T-cell (primary cell): ENCODE data around the gene MED12L. TPM values are rescaled to one million over a fixed set of nuclear protein-coding genes. Genes with fewer than 3 reads are reported as not detected.

Experiments
- ATAC-seq, 4 experiments: fragments of 200-7000 bp in 3 of 4; fragments of 150-1000 bp in 1 of 4; cut with Tn5 transposase; replicated peaks in 1 of 4; 1 replicate in 3 of 4; 2 replicates in 1 of 4; pipeline ENCODE4 v1.10.0; 2021; ENCODE audit warnings: moderate library complexity in 3 of 4, mild to moderate bottlenecking in 2 of 4, moderate number of reproducible peaks in 1 of 4
- CTCF ChIA-PET, 2 donors: fragments of 300-600 bp; sonication (Branson Sonifier 250); formaldehyde crosslinking; loops; one replicate each; lab custom pipeline; 2022; ENCODE audit warnings: antibody characterized with exemption in 2 of 2; lab: Charles Lee
- POLR2A ChIA-PET, 2 donors: fragments of 300-600 bp; sonication (Branson Sonifier 250); formaldehyde crosslinking; loops; one replicate each; lab custom pipeline; 2022; ENCODE audit warnings: antibody characterized with exemption in 2 of 2; lab: Charles Lee
- DNase-seq, 35 experiments: peaks; one replicate each; pipeline versions ENCODE4 v3.0.0 to v3.0.0-alpha.2; 2013 to 2023
- H3K27ac ChIP-seq: one replicate; pipeline ENCODE4 v1.5.1; 2013; ENCODE audit warnings: low read length
- H3K27me3 ChIP-seq, 2 experiments: replicated peaks in 1 of 2; 1 replicate in 1 of 2; 2 replicates in 1 of 2; pipeline versions ENCODE4 v1.6.1 to v1.7.0; 2013; ENCODE audit warnings: low read length in 1 of 2, mixed read lengths in 1 of 2; ENCODE audit not compliant: control insufficient read depth in 2 of 2, insufficient read depth in 2 of 2; ENCODE audit errors: extremely low read depth in 1 of 2
- H3K36me3 ChIP-seq, 2 donors: 1 replicate in 1 of 2; 2 replicates in 1 of 2; pipeline versions ENCODE4 v1.6.1 to v1.7.0; 2013; ENCODE audit warnings: low read length in 1 of 2; ENCODE audit not compliant: control insufficient read depth in 2 of 2, insufficient read depth in 1 of 2; ENCODE audit errors: extremely low read depth in 1 of 2
- H3K4me1 ChIP-seq, 2 experiments: 1 replicate in 1 of 2; 2 replicates in 1 of 2; pipeline versions ENCODE4 v1.6.1 to v1.7.0; 2013; ENCODE audit warnings: low read length in 2 of 2, mixed read lengths in 1 of 2; ENCODE audit not compliant: insufficient read depth in 2 of 2, control insufficient read depth in 1 of 2; ENCODE audit errors: extremely low read depth in 1 of 2
- H3K4me3 ChIP-seq, 2 donors: 1 replicate in 1 of 2; 2 replicates in 1 of 2; pipeline versions ENCODE4 v1.5.1 to v1.7.0; 2013; ENCODE audit warnings: mild to moderate bottlenecking in 2 of 2, low read length in 1 of 2, moderate library complexity in 1 of 2; ENCODE audit not compliant: control insufficient read depth in 1 of 2; ENCODE audit errors: extremely low read depth in 1 of 2
- H3K9me3 ChIP-seq: 2 replicates; pipeline ENCODE4 v1.7.0; 2013
- H3K27ac Mint-ChIP-seq, 2 donors: one replicate each; pipeline ENCODE4 v1.8.0; 2020 to 2021; ENCODE audit warnings: mild to moderate bottlenecking in 2 of 2, mixed read lengths in 2 of 2
- H3K27me3 Mint-ChIP-seq, 2 donors: one replicate each; pipeline ENCODE4 v1.8.0; 2021 to 2022; ENCODE audit warnings: mixed read lengths in 2 of 2
- H3K36me3 Mint-ChIP-seq: one replicate; pipeline ENCODE4 v1.8.0; 2021; ENCODE audit warnings: mixed read lengths
- H3K4me1 Mint-ChIP-seq, 3 donors: one replicate each; pipeline ENCODE4 v1.8.0; 2020 to 2022; ENCODE audit warnings: mixed read lengths in 3 of 3, mild to moderate bottlenecking in 1 of 3
- H3K4me3 Mint-ChIP-seq, 3 donors: one replicate each; pipeline ENCODE4 v1.8.0; 2020 to 2022; ENCODE audit warnings: mild to moderate bottlenecking in 3 of 3, mixed read lengths in 3 of 3, moderate library complexity in 3 of 3
- H3K9me3 Mint-ChIP-seq, 3 donors: one replicate each; pipeline ENCODE4 v1.8.0; 2020 to 2022; ENCODE audit warnings: mixed read lengths in 3 of 3
- WGBS: methylation state at CpG from one replicate; pipeline ENCODE4 v1.1.5; 2013; ENCODE audit warnings: missing lambda C conversion rate; ENCODE audit not compliant: insufficient coverage; 5-methylcytosine and 5-hydroxymethylcytosine counted together
- total RNA-seq, 35 experiments: library from RNA in 6 of 35; stranded (reverse) in 6 of 35; fragments of 120-200 nt in 1 of 35; gene quantifications; one replicate each; pipeline versions ENCODE4 v1.2.1 to v1.2.4 and lab custom pipeline; 2013 to 2026

Gene MED12L
- total RNA-seq, 5 donors from 2014 or later (not counting 1 experiment from before 2014, with no cell fraction given), result 0.55 to 2.1 (median 0.66) TPM

GRCh38 chr3:151182349-151183079 is 97.0 kb downstream of the MED12L start:
- H3K4me3 ChIP-seq, result no peak overlapping the region
- no peaks in the 10 kb centered on the region for H3K9me3 ChIP-seq
- Mint-ChIP-seq H3K27ac (peak overlapping the region; percentile 85 to 91), H3K36me3 (no peaks in the 10 kb centered on the region), H3K4me3 (peak overlapping the region in 1 of 3 donors; percentile 68), H3K27me3 (no peaks in the 10 kb centered on the region), H3K4me1 (peaks cover 31 to 45% (median 33%) of the 10 kb centered on the region in 3 donors), H3K9me3 (no peaks in the 10 kb centered on the region)
- CTCF ChIA-PET, result interaction anchor here (0.6 to 2.7 kb wide), 8 partner anchors 14 to 1049 kb away, joined by 3 to 13 read pairs (median 3); partner anchors contain the start of gene GPR171 (in 1 of the 2)
- H3K36me3 ChIP-seq, result no peaks in the 10 kb centered on the region
- no peaks in the 10 kb centered on the region for H3K27me3 ChIP-seq
- POLR2A ChIA-PET, result interaction anchor here in 1 of 2 donors (1.2 kb wide), 1 partner anchor 20 kb away, joined by 6 read pairs; the partner anchor contains the start of gene GPR171
- no peak for DNase-seq
- ATAC-seq, result no peak
- H3K4me1 ChIP-seq, result peaks cover 5 to 12% of the 10 kb centered on the region in 2 experiments
- 89% methylated on average over 5 of the region's 5 CpGs for WGBS
- peak overlapping the region; percentile 33 for H3K27ac ChIP-seq

GRCh38 chr3:151183265-151183671 is 97.8 kb downstream of the MED12L start:
- Mint-ChIP-seq H3K36me3 (no peaks in the 10 kb centered on the region), H3K9me3 (no peaks in the 10 kb centered on the region), H3K4me1 (peaks cover 31 to 44% (median 33%) of the 10 kb centered on the region in 3 donors), H3K4me3 (peak overlapping the region; percentile 58 to 68 (median 62)), H3K27ac (peak overlapping the region; percentile 85 to 91), H3K27me3 (no peaks in the 10 kb centered on the region)
- Histone ChIP-seq H3K4me1 (peaks cover 5 to 12% of the 10 kb centered on the region in 2 experiments), H3K4me3 (no peak overlapping the region), H3K36me3 (no peaks in the 10 kb centered on the region), H3K27me3 (no peaks in the 10 kb centered on the region), H3K9me3 (no peaks in the 10 kb centered on the region), H3K27ac (peak overlapping the region; percentile 33)
- ChIA-PET POLR2A (no interaction called here), CTCF (interaction anchor here (0.6 to 2.7 kb wide), 6 partner anchors 15 to 88 kb away, joined by 3 to 13 read pairs (median 3); partner anchors contain the start of gene GPR171 (in 1 of the 2))
- DNase-seq (peak in 10 of 35 experiments; percentile 5 to 50 (median 16)), ATAC-seq (peak; percentile 71 to 88 (median 86))
- WGBS, result 7% methylated on average over 3 of the region's 5 CpGs

GRCh38 chr3:151191095-151191494 is 105.6 kb downstream of the MED12L start:
- Histone ChIP-seq H3K4me1 (peaks cover 0 to 8% of the 10 kb centered on the region in 2 experiments), H3K27ac (no peak overlapping the region), H3K27me3 (no peaks in the 10 kb centered on the region), H3K4me3 (no peak overlapping the region), H3K9me3 (no peaks in the 10 kb centered on the region), H3K36me3 (no peaks in the 10 kb centered on the region)
- Mint-ChIP-seq H3K27me3 (no peaks in the 10 kb centered on the region), H3K9me3 (peaks cover 0 to 4% (median 0%) of the 10 kb centered on the region in 3 donors), H3K36me3 (no peaks in the 10 kb centered on the region), H3K4me1 (peaks cover 21 to 26% (median 21%) of the 10 kb centered on the region in 3 donors), H3K4me3 (no peak overlapping the region), H3K27ac (no peak overlapping the region)
- no CpG with 5 or more reads among the region's 1 CpG for WGBS
- ATAC-seq (no peak), DNase-seq (no peak)
- ChIA-PET CTCF (no interaction called here), POLR2A (no interaction called here)

GRCh38 chr3:151192545-151192944 is 107.1 kb downstream of the MED12L start:
- Mint-ChIP-seq H3K9me3 (peaks cover 0 to 4% (median 0%) of the 10 kb centered on the region in 3 donors), H3K36me3 (peaks cover 4% of the 10 kb centered on the region), H3K27me3 (no peaks in the 10 kb centered on the region), H3K4me1 (peaks cover 19 to 23% (median 19%) of the 10 kb centered on the region in 3 donors), H3K27ac (no peak overlapping the region), H3K4me3 (no peak overlapping the region)
- no peaks in the 10 kb centered on the region for H3K9me3 ChIP-seq
- ATAC-seq (no peak), DNase-seq (no peak)
- 42% methylated on average over 2 of the region's 6 CpGs for WGBS
- H3K36me3 ChIP-seq, result no peaks in the 10 kb centered on the region
- H3K4me3 ChIP-seq, result no peak overlapping the region
- H3K27ac ChIP-seq, result no peak overlapping the region
- H3K27me3 ChIP-seq, result no peaks in the 10 kb centered on the region
- CTCF ChIA-PET, result no interaction called here
- POLR2A ChIA-PET, result no interaction called here
- peaks cover 0 to 8% of the 10 kb centered on the region in 2 experiments for H3K4me1 ChIP-seq

GRCh38 chr3:151195826-151196225 is 110.4 kb downstream of the MED12L start:
- peaks cover 15 to 19% of the 10 kb centered on the region in 2 experiments for H3K4me1 ChIP-seq
- DNase-seq, result no peak
- ChIA-PET POLR2A (no interaction called here), CTCF (interaction anchor here in 1 of 2 donors (0.9 kb wide), 1 partner anchor 30 kb away, joined by 3 read pairs; no protein-coding TSS in a partner anchor)
- Mint-ChIP-seq H3K4me3 (no peak overlapping the region), H3K27me3 (no peaks in the 10 kb centered on the region), H3K27ac (peak overlapping the region in 1 of 2 donors; percentile 62), H3K4me1 (peaks cover 28 to 35% (median 32%) of the 10 kb centered on the region in 3 donors), H3K36me3 (peaks cover 23% of the 10 kb centered on the region), H3K9me3 (peaks cover 0 to 4% (median 2%) of the 10 kb centered on the region in 3 donors)
- H3K27me3 ChIP-seq, result no peaks in the 10 kb centered on the region
- no peak overlapping the region for H3K4me3 ChIP-seq
- H3K27ac ChIP-seq, result no peak overlapping the region
- H3K36me3 ChIP-seq, result peaks cover 5 to 15% of the 10 kb centered on the region in 2 donors
- H3K9me3 ChIP-seq, result peaks cover 4% of the 10 kb centered on the region
- no peak for ATAC-seq
- no CpG with 5 or more reads among the region's 1 CpG for WGBS

- Histone ChIP-seq H3K27me3 (no peaks in the 10 kb centered on the region), H3K36me3 (peaks cover 5 to 15% of the 10 kb centered on the region in 2 donors), H3K27ac (no peak overlapping the region), H3K4me1 (peaks cover 15 to 22% of the 10 kb centered on the region in 2 experiments), H3K9me3 (peaks cover 4% of the 10 kb centered on the region), H3K4me3 (no peak overlapping the region)
- H3K36me3 Mint-ChIP-seq, result peaks cover 28% of the 10 kb centered on the region
- H3K4me1 Mint-ChIP-seq, result peaks cover 34 to 40% (median 37%) of the 10 kb centered on the region in 3 donors
- peak overlapping the region in 1 of 2 donors; percentile 62 for H3K27ac Mint-ChIP-seq
- ChIA-PET POLR2A (interaction anchor here in 1 of 2 donors (0.6 kb wide), 1 partner anchor 648 kb away, joined by 3 read pairs; no protein-coding TSS in a partner anchor), CTCF (interaction anchor here in 1 of 2 donors (0.7 to 0.9 kb wide), 2 partner anchors 18 to 29 kb away, joined by 3 read pairs; no protein-coding TSS in a partner anchor)
- peaks cover 0 to 4% (median 2%) of the 10 kb centered on the region in 3 donors for H3K9me3 Mint-ChIP-seq
- DNase-seq, result no peak
- ATAC-seq, result no peak
- no peaks in the 10 kb centered on the region for H3K27me3 Mint-ChIP-seq
- no peak overlapping the region for H3K4me3 Mint-ChIP-seq
Observed at GRCh38 chr3:151196434-151196833, 111.0 kb downstream of the MED12L start.
